GM20000 (cell line): Measurements from ENCODE around the gene PTP4A1.

Experiments
- DNase-seq: peaks from one replicate; pipeline ENCODE4 v3.0.0; 2012; ENCODE audit warnings: low spot score
- TF ChIP-seq, protein P1 (sequence below): IDR thresholded peaks from 2 replicates; pipeline ENCODE4 v1.5.1; 2012; ENCODE audit warnings: mild to moderate bottlenecking, control low read depth; ENCODE audit errors: extremely low read depth, missing control alignments

The PTP4A1 gene

GRCh38 chr6:63567966-63568365, 4.3 kb upstream of the PTP4A1 start:
- TF ChIP-seq, protein P1, sequence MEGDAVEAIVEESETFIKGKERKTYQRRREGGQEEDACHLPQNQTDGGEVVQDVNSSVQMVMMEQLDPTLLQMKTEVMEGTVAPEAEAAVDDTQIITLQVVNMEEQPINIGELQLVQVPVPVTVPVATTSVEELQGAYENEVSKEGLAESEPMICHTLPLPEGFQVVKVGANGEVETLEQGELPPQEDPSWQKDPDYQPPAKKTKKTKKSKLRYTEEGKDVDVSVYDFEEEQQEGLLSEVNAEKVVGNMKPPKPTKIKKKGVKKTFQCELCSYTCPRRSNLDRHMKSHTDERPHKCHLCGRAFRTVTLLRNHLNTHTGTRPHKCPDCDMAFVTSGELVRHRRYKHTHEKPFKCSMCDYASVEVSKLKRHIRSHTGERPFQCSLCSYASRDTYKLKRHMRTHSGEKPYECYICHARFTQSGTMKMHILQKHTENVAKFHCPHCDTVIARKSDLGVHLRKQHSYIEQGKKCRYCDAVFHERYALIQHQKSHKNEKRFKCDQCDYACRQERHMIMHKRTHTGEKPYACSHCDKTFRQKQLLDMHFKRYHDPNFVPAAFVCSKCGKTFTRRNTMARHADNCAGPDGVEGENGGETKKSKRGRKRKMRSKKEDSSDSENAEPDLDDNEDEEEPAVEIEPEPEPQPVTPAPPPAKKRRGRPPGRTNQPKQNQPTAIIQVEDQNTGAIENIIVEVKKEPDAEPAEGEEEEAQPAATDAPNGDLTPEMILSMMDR = no peak
- no peak for DNase-seq

DNA sequence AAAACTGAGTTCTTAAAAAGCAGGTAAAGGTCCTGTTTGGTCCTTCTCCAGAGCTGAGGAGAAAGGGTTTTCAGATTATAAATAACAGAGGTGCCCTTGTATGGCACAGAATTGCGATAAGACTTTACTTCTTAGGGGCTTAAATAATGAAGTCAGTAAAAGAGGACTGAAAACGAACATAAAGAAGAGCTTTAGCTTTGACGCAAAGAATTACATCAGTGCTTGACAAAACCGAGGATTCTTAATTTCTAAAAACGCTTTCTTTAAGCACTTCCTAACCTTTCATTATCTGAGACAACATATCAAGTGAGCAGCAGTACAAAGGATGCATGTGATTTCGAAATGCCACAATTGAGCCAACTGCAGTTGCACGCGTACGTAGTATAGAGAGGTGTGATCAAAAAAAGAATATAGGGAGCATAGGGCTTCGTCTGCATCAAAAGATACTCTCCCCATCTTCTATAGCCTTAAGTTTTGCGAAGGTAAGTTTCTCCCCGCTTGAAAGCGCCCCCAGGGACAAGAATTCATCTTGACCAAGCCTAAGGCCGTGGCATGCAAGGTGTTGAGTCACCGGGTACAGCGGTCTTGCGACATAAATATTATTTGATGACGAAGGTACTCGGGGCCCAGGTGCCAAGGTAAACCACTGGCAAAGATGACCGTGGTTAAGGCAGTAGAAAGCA, 778 bp upstream of the PTP4A1 start:
- no peak for DNase-seq
- TF ChIP-seq, protein P1 = no peak

DNA sequence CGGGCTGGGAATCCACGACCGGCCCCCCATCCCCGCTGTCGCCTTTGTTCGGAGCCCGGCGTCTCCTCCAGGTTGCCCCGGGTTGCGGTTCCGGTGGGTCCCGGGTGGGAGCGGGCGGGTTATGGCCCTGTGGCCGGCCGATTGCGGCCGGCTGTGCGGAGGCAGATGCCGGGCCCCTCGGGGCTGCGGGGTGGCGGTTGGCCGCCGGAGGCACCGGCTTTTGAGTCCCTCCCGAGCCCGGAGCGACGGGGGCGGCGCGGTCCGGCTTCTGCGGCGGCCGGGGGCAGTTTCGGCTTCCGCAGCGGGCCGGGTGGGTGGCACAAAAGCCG, 431 bp downstream of the PTP4A1 start:
- peak; percentile 30 for DNase-seq
- TF ChIP-seq, protein P1 = no peak

GRCh38 chr6:63573076-63573898, 1.0 kb downstream of the PTP4A1 start:
- TF ChIP-seq, protein P1 = no peak
- peak; percentile 68 for DNase-seq

DNA sequence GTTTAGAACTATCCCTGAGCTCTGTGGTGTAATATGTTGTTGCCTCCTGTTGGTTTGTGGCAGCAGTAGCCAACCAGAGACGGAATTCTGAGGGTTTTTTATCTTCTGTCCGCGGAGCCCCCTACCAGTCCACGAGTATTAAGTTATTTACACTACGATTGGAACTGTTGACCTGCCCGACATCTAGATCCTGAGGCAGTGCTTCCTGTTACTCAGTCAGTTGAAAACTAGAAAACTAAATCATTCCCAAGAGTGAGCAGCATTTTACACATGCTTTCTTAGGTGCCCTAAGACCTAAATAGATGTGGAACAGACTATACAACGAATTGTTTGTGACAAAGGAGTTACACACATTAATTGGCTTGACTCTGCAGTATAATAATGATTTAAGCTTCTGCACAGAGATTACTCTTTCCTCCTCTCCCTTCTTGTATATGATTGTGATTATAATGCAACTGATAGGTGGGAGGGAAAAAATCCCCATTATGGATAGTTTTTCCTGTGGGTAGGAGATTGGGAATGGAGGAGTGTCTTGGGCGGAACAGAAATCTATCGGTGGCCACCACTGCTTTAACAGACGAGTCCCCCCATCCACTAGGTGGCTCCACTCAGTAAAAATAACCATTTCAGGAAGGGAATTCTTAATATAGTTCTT, 1.7 kb downstream of the PTP4A1 start:
- TF ChIP-seq, protein P1 = peak; percentile 32

DNA sequence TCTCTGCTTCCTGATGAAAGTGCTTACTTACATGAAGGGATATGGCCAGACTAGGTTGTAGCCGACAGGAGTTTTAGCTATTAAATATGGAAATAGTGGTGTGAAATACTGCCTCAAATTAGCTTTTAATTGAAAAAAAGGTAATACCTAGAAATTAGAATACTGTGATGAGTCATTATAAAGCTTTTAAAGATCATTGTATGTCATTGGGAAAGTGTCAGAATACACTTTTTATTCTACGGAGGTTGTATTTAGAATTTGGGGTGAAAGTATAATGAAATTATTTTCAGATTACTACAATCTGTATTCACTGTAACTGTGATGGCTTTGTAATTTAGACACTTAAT, 2.2 kb downstream of the PTP4A1 start:
- no peak for DNase-seq
- TF ChIP-seq, protein P1 = no peak

More for the DNA sequence above, 1.7 kb downstream of the PTP4A1 start:
- DNase-seq = no peak
